Subcutaneous adipose tissue (tissue), 4 donors: ENCODE measurements around the gene EYS. TPM values are rescaled to one million over a fixed set of nuclear protein-coding genes. Genes with fewer than 3 reads are reported as not detected.

Source experiments
- CTCF ChIP-seq: fragments of 450-650 bp; IDR thresholded peaks from one replicate; pipeline ENCODE4 v1.5.1; 2016; ENCODE audit warnings: low read depth, mild to moderate bottlenecking, control low read depth, antibody characterized with exemption, moderate library complexity
- total RNA-seq, 4 donors: library from RNA; depleted of rRNA; stranded (reverse); fragments of >200 nt; gene quantifications; one replicate each; pipeline ENCODE4 v1.1.0, GENCODE V29; 2016

Gene EYS
- total RNA-seq, 4 donors from 2014 or later, result 0.17 to 3.8 (median 0.82) TPM

- no peak for TF ChIP-seq CTCF
Measured at GRCh38 chr6:64409948-64410347, 1297.1 kb downstream of the EYS start.

- TF ChIP-seq CTCF, result no peak
Measured at GRCh38 chr6:64404396-64404795, 1302.6 kb downstream of the EYS start.

GRCh38 chr6:64383277-64383676 is 1323.7 kb downstream of the EYS start:
- no peak for TF ChIP-seq CTCF

- no peak for TF ChIP-seq CTCF
Measured at GRCh38 chr6:64376394-64376793, 1330.6 kb downstream of the EYS start.

GRCh38 chr6:64357430-64357829 is 1349.6 kb downstream of the EYS start:
- TF ChIP-seq CTCF, result no peak

- no peak for TF ChIP-seq CTCF
Measured at GRCh38 chr6:64347411-64347810, 1359.6 kb downstream of the EYS start.

- TF ChIP-seq CTCF, result no peak
Measured at GRCh38 chr6:64335195-64335594, 1371.8 kb downstream of the EYS start.

GRCh38 chr6:64334636-64335035 is 1372.4 kb downstream of the EYS start:
- TF ChIP-seq CTCF, result no peak
